ENCODE data around the gene TMED4.
"Not testable (repeated sequence)": the region's sequence is repeated elsewhere in the genome, so short reads cannot be mapped to it uniquely, and the experiment has no call there.

TMED4 gene

DNA sequence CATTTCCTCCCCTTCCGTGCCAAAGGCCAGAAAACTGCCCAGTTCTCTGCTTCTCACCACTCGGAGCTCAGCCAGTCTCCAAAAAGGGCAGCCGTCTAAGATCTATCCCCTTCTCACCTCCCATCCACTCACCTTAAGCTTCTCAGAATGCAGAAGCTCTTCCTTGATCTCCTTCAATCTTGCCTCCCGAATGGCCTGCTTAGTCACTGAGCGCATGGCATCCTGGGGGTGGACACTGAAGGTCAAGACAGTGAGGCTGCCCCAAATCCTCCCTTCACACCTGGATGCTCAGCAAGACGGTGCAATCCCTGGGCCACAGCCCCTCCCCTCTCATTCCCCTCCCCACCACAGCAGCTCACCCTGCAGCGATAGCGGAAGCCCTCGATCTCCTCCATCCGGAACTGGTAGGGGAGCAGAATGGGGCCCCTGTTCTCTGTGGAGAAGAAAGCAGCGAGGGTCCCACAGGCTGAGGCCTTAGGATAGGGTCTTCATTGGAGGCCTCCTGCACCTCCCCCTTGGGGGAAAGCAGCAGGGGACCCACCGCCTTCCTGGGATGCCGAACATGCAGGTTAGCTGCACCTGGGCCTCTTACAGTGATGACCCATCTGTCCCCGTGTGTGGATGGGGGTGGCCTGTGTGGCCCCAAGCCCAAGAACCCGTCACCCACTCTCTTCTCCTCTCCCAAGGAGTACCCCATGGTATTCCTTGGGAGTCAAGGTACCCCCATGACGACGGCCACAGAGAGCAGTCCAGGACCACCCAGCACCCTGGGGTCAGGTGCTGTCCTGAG lies 13.1 kb downstream of the TMED4 start:
- no peak for DNase-seq (ENCODE audit: low spot score)

DNA sequence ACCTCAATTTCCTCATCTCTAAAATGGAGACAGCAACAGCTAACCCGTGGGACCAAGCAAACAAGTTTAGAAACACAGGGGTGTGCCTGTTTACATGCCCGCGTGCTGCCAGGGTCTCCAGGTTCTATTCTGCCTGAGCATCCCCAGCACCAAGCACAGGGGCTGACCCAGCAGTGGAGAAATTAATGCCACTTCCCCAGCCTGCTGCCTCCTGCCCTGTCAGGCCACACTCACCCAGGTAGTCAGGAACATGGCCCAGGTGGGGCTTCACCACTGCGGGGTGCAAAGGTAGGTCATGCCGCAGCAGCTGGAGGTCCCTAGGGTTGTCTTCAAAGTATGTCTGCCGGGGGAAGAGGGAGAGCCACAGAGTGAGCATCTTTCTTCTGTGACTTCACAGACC lies 14.1 kb downstream of the TMED4 start:
- DNase-seq (ENCODE audit: low spot score), result no peak

DNA sequence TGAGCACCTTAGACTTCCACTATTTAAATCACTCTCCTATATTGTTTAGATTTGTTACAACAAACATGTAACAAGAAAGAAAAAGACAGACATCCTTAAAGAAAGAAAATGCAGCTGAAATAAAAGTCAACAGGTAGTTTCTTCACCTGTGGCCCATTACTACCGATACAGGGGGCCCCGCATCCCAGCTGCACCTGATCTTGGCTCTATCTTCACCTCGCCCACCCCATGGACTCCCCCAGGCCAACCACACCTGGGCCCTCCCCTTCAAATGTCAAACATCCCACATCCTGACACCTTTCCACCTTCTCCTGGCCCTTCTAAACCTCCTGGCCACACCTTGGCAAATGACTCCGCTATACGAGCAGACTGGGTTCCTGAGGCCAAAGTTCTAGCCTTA lies 15.4 kb downstream of the TMED4 start:
- no peak for DNase-seq (ENCODE audit: low spot score)

DNA sequence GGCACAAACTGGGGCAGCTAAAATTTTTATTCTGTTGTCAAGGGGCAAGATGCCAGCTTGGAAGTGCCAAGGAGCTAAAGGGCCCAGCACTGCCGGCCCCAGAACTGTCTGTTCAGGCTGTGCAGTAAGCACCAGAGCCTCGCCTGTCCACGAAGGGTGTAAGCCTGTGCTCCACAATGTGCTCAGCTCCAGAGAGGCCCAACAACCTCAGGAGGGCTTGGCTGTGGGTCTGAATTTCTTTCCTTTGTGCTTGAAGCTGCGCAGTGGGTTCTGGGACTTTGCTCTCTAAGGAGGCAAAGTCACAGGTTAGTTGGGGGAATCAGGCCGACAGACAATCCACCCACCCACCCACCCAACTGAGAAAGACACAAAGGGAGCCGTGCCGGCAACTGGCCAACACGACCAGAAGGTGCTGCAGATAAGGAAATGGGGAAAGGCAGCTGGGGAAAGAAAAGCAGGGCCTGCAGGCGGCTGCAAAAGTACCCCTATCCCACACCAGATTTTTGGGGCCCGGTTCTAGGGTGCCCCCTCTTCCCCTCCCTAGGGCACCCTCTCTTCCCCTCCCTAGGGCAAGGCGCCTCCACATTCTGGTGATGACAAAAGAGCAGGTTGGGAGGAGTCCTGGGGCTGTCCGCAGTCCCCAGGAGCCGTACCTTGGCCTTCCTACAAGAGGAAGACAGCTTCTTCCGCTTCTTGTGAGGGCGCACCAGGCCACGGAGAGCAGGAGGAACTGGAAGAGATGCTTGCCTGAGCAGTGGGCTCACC lies 16.1 kb downstream of the TMED4 start:
- DNase-seq (ENCODE audit: low spot score), result peak; percentile 54

DNA sequence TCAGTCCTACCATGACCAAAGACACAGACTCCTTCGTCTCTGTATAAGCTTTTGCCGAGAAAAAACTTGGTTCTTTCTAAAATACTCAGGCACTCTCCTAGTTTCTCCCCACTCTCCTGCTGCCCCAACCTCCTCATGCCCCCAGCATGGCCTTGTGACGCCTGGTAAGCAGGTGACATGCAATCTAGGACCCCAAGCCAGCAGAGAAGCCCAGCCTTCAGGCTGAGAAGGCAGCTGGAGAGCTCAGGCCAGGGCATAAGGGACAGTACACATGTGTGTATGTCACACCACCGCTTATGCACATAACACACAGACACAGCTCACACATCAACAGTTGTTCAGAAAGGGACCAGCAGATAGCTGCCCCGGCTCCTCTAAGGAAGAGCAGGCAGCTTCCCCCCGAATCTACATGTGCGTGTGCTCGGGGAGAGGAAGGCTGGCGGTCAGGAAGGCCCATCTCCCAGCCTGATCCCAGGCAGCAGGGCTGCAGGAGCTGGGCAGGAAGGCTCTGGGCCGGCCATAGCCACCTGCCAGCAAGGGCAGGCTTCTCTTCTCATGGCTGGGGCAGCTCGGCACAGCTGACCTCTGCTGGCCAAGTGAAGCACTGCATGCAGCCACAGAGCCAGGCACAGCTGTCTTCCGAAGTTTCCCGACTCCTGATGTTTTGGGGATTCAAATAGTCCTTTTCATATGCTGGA lies 16.8 kb downstream of the TMED4 start:
- peak; percentile 67 for DNase-seq (ENCODE audit: low spot score)

DNA sequence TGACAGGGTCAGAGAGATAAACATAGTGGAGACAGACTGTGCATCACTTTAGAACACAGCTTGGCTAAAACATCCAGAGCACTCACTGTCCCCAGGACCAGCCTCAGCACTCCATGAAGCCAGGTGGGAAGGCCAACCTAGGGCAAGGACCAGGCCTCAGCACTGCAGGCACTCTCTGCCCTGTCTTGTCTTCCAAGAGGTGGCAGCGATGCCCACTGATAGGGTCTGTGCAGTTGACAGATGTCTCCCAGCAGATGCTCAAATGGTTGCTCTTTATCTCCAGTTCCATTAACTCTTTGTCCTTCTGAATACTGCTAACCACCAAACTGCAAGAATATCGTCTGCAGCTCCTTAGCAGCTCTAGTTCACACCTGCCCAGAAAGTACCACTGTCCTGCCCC lies 17.4 kb downstream of the TMED4 start:
- no peak for DNase-seq (ENCODE audit: low spot score)

DNA sequence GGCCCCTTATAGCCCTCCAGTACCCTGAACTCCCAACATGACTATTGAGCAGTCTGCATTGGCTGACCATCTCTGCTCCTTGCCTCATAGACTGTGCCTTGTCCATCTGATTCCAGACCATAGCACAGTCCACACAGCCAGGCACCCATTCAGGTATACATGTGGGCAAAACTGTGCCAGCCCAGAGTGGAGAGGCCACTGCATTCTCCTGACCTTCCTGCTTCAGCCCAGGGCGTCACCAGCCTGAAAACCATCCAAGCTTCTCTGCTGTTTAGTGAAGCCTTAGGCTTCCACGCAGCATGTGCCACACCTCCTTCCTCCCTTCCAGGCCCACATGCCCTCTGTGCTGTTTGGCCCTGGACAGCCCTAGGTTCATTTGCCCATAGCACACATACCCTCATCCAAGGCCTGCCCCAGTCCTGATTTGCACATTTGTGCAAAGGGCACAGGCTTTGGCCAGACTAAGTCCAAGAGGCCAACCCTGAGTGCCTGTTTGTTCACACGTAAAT lies 18.8 kb downstream of the TMED4 start:
- DNase-seq (ENCODE audit: low spot score), result no peak

DNA sequence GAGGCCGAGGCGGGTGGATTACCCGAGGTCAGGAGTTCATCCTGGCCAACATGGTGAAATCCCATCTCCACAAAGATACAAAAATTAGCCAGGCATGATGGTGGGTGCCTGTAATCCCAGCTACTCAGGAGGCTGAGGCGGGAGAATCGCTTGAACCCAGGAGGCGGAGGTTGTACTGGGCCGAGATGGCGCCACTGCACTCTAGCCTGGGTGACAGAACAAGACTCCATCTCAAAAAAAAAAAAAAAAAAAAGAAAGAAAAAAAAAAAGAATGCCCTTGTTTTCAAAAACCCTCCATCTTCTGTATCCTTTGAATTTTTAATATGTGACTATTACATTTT lies 19.4 kb downstream of the TMED4 start:
- DNase-seq (ENCODE audit: low spot score), result not testable (repeated sequence)

DNA sequence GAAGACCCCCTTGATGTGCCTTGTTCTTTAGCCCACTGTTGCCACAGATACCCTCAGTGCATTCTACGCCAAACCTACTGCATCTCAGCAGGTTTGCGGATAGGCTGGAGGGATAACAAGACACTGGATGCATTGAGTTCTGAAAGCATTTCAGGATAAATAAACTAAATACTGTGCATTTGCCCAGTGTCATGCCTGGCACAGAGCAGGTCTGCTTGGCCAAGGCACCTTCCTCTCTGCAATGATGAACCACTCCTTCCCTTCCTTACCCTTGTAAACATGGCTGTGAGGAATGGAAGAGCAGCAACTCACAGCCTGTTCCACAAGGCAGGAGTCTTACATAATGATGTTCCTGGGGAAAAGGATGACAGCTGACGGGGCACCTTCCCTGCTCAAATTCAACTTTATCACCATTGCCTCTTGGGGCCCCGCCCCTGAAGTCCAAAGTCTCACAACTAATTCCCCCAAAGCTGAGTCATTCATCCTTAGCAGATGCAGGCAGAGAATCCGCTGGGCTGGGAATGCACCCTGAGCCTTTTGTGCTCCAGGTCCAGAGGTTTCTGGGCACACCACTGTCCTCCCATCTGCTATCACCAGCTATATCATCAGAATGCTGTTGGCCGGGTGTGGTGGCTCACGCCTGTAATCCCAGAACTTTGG lies 19.9 kb downstream of the TMED4 start:
- no peak for DNase-seq (ENCODE audit: low spot score)

DNA sequence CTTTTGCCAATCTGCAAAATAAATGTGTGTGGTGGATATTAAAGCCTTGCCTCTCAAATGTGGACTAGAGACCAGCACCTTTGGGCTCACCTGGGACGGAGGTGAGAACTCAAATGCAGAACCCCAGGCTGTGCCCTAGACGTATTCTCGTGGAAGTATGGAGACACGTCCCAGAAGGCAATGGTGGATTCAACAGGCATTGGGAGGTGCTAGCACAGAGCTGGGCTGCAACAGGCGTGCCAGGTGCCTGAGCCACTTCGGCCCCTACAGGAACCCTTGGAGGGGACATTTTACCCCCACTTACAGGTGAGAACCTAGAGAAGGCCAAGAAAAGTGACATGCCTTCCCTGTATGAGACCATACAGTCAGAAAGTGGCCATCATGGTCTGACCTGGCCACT lies 20.6 kb downstream of the TMED4 start:
- no peak for DNase-seq (ENCODE audit: low spot score)

DNA sequence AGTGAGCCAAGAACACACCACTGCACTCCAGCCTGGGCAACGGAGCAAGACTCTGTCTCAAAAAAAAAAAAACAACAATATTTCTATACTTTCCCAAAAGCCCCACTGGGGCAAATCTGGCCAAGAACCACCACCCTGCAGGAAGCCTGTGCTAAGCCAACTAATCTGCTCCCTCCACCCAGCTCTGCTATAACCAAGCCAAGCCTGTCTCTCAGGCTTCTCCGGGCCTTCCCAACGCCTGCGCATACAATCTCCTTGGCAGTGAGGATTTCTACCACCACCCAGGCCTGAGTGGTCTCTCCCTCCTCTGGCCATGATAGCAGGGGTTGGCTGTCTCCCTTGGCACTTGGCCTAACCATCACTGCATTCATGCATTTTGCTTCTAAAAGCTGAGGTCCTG lies 22.5 kb downstream of the TMED4 start:
- DNase-seq (ENCODE audit: low spot score), result peak; percentile 25

DNA sequence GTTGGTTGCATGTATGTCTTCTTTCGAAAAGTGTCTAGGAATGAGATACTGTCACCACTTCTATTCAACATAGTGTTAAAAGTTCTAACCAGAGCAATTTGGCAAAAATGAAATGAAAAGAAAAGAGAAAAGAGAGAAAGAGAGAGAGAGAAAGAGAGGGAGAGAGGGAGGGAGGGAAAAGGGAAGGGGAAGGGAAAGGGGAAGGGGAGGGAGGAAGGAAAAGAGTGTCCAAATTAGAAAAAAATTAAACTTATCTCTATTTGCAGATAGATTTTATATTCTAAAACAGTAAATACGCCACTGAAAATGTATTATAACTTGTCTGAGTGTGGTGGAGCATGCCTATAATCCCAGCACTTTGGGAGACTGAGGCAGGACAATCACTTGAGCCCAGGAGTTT lies 24.5 kb downstream of the TMED4 start:
- DNase-seq (ENCODE audit: low spot score), result no peak

DNA sequence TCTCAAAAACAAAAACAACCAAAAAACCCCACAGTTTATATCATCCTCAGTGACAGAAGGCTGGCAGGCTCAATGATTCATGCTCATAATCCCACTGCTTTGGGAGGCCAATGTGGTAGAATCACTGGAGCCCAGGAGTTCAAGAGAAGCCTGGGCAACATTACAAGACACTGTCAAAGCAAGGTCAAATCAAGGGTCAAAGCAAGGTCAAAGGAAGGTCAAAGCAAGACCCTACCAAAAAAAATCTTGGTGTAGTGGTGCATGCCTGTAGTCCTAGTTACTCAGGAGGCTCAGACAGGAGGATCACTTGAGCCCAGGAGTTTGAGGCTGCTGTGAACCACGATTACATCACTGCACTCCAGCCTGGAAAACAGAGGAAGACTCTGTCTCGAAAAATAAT lies 26.7 kb downstream of the TMED4 start:
- DNase-seq (ENCODE audit: low spot score), result no peak

DNA sequence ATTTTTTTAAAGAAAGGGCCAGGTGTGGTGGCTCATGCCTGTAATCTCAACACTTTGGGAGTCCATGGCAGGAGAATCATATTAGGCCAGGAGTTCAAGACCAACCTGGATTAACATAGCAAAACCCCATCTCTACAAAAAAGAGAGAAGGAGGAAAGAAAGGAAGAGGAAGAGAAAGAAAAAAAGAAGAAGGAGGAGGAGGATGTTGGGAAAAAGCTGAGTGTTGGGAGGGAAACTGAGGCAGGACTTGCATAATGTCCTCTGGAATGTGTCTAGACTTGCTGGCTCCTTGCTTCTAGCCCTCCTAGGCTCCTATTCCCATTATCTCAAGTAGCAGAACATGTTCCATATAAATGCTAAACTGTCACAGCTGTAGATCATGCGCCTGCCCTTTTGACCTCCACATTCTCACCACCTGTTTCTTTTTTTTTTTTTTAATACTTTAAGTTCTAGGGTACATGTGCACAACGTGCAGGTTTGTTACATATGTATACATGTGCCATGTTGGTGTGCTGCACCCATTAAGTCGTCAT lies 29.5 kb downstream of the TMED4 start:
- not testable (repeated sequence) for DNase-seq (ENCODE audit: low spot score)

DNA sequence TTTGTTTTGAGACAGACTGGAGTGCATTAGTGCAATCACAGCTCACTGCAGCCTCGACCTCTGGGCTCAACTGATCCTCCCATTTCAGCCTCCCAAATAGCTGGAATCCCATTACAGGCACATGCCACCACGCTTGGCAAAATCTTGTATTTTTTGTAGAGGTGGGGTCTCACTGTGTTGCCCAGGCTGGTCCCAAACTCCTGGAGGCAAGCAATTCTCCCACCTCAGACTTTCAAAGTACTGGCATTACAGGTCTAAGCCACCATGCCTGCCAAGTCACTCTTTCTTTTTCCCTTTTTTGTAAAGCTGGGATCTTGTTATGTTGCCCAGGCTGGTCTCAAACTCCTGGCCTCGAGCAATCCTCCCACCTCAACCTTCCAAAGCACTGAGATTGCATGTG lies 32.6 kb downstream of the TMED4 start:
- no peak for DNase-seq (ENCODE audit: low spot score)

DNA sequence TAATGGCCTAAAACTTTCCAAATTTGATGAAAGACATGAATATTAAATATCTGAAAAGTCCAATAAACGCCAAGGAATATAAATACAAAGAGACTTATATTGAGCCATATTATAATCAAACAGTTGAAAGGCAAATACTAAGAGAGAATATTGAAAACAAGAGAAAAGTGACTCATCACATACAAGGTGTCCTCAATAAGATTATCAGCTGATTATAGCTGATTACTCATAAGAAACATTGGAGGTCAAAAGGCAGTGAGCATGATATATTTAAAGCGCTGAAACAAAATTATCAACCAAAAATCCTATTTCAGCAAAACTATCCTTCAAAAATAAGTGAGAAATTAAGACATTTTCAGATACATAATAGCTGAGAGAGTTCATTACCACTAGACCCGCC lies 33.1 kb downstream of the TMED4 start:
- DNase-seq (ENCODE audit: low spot score), result no peak

DNA sequence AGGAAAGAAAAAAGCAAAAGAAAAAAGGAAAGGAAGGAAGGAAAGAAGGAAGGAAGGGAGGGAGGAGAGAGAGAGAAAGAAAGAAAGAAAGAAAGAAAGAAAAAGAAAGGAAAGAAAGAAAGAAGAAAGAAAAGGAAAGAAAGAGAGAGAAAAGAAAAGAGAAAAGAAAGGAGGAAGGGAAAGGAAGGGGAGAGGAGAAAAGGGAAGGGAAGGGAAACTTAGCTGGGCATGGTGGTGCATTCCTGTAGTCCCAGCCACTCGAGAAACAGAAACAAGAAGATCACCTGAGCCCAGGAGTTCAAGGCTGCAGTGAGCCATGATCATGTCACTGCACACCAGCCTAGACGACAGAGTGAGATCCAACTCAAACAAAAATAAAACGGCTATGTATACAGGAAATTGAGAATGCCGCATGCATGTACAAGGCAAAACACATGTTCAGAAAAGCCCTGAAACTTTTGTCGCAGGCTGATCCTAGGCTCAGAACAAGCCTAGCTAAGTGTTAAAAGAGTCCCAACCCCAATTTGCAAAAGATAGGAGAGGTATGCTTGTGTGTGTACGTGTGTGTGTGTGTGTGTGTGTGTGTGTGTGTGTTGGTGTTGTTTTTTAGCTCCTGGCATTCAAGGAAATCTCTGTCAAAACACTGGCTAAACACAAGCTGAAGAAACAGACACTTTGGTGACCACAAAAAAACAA lies 34.3 kb downstream of the TMED4 start:
- DNase-seq (ENCODE audit: low spot score), result no peak

DNA sequence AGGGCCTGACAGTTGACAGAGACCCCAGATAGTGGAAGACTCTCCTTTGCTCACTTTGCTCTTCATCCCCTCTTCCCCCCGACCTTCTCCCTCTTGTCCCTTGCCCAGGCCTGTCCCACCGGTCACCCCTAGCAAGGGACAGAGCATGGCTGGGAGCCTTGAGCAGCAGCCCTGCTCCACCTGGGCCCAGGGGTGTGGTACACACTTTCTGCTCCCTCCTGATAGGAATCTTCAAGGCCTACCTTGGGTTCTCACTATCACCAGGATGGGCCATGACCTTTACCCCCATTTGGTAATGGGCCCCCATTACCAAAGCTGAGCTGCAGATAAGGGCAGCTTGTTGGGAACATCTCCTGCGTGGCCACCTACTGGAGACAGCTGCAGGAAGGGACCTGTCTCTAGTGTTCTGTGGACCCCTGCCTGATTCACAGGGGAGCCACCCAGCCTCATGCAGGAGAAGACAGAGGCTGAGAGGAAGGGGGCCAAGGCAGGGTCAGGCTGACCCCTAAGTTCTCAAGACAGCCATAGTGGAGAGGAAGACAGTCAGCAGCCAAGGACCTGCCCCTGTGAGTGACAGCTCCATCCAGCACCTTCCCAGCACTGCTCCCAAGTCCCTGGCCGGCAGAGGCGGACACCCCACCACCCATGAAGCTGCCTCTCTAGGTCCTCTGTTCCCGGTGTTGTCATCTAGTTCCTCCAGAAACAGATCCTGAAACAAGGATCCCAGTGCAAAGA lies 40.0 kb downstream of the TMED4 start:
- no peak for DNase-seq (ENCODE audit: low spot score)

DNA sequence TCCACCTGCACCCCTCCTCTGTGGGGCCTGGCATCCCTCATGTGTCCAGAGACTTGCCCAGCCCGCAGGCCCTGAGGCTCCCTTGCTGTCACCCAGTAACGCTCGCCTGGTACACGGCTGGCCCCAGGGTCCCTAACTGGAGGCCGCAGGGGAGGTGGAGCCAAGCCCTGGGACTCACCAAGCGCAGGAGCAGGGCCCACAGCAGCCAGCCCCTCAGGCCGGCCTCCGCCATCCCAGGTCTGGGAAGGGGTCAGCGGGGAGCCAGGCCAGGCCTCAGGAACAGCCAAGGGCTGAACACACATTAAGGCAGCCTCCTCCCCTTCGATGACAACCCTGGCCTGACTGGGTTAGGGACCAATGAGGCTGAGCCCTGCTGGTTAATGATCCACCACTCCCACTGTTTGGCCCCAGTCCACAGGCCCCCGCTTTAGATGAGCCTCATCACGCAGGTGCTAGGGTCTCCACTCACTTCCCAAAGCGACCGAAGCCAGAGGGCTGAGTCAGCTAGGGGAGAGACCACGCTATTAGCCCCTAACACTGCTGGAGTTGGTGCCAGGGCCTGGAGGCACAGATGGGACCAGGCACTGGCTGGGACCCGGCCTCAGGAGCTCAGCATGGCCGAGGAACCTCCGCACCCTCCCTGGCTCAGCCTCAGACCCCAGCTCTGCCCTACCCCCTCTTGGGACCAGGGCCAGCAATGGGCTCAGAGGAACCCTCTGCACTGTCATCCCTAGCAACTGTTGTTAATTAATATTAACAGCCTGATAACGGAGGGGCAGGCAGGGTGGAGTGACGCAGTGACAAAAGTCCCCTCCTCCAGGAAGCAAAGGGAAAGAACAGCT lies 40.8 kb downstream of the TMED4 start, which contains the start of gene NPC1L1:
NPC1L1 (minus strand) TSS at position 303 of the 842 bp plus-strand sequence; CDS start at position 232, 71 bp downstream.
- no peak for DNase-seq (ENCODE audit: low spot score)

DNA sequence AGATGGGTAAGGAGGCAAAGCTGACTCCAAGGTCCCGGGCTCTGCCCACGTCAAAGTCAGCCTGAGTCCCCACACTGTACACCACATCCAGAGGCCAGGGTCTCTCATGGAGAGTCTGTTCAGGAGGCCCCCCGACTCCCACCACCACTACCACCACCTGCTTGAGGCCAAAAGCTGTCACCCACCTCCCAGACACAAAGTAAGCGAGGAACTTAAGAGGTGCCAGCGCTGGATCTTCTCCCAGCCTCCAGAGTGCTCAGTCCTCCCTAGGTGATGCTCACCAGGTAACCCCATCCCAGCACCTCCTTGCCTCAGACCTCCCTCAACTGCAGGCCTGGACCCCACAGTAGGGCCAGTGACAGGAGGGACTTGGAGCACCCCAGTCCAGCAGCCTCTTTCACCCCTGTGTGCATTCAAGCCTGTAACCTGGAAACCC lies 41.4 kb downstream of the TMED4 start:
- no peak for DNase-seq (ENCODE audit: low spot score)
